Activated CD4-positive, alpha-beta memory T cell treated with anti-CD3 and anti-CD28 coated beads, Interleukin-2, amount 10 ng/mL, durations not matched to agents 7 days and 5 days (primary cell): Measurements from ENCODE around the gene RWDD1. TPM values are rescaled to one million over a fixed set of nuclear protein-coding genes. Genes with fewer than 3 reads are reported as not detected.

ENCODE experiments used
- CTCF ChIA-PET: fragments of 350-600 bp; sonication (Branson Sonifier 250); formaldehyde crosslinking; loops from one replicate; lab custom pipeline; 2021; ENCODE audit warnings: antibody characterized with exemption, inconsistent platforms; lab: Charles Lee
- POLR2A ChIA-PET: fragments of 350-600 bp; sonication (Branson Sonifier 250); formaldehyde crosslinking; loops from one replicate; lab custom pipeline; 2021; ENCODE audit warnings: antibody characterized with exemption; lab: Charles Lee
- DNase-seq: peaks from one replicate; pipeline ENCODE4 v3.0.0-alpha.2; 2020
- H3K27ac Mint-ChIP-seq: one replicate; pipeline ENCODE4 v1.8.0; 2021; ENCODE audit warnings: mild to moderate bottlenecking, mixed read lengths
- H3K27me3 Mint-ChIP-seq: one replicate; pipeline ENCODE4 v1.8.0; 2021; ENCODE audit warnings: mixed read lengths
- H3K36me3 Mint-ChIP-seq: one replicate; pipeline ENCODE4 v1.8.0; 2021; ENCODE audit warnings: low read depth, mixed read lengths
- H3K4me1 Mint-ChIP-seq: one replicate; pipeline ENCODE4 v1.8.0; 2021; ENCODE audit warnings: mixed read lengths
- H3K4me3 Mint-ChIP-seq: one replicate; pipeline ENCODE4 v1.8.0; 2021; ENCODE audit warnings: mild to moderate bottlenecking, mixed read lengths
- H3K9me3 Mint-ChIP-seq: one replicate; pipeline ENCODE4 v1.8.0; 2021; ENCODE audit warnings: mixed read lengths
- total RNA-seq, 2 experiments: library from RNA; stranded (reverse); gene quantifications; one replicate each; pipeline ENCODE4 v1.2.3, GENCODE V29; 2021

Gene RWDD1
- 10 to 100 TPM; 37.8 to 39.5 TPM for total RNA-seq

GRCh38 chr6:116570856-116571682, at the start of gene RWDD1:
RWDD1 (plus strand) TSS chr6:116571504; CDS start chr6:116571583, 79 bp downstream.
- peak; percentile 99 for DNase-seq
- Mint-ChIP-seq H3K27ac (peak within 1 kb of the TSS; percentile 88), H3K4me3 (peak within 1 kb of the TSS; percentile 92), H3K4me1 (peaks cover 44% of the 10 kb centered on the region), H3K36me3 (peaks cover 9% of the 10 kb centered on the region), H3K9me3 (no peaks in the 10 kb centered on the region), H3K27me3 (peaks cover 8% of the 10 kb centered on the region)
- ChIA-PET CTCF (interaction anchor here (0.9 to 2.9 kb wide), 12 partner anchors 8 to 317 kb away, joined by 3 to 21 read pairs (median 6); partner anchors contain the start of genes TSPYL1, TSPYL4 and ZUP1), POLR2A (interaction anchor here (0.6 to 3.5 kb wide), 24 partner anchors 9 to 470 kb away, joined by 3 to 55 read pairs (median 6); partner anchors contain the start of genes DSE, KPNA5, NT5DC1 and TSPYL1)

GRCh38 chr6:116522896-116523295, 48.4 kb upstream of the RWDD1 start:
- H3K4me3 Mint-ChIP-seq = no peak overlapping the region
- H3K9me3 Mint-ChIP-seq = no peaks in the 10 kb centered on the region
- no peaks in the 10 kb centered on the region for H3K36me3 Mint-ChIP-seq
- ChIA-PET POLR2A (no interaction called here), CTCF (interaction anchor here (1.4 kb wide), 1 partner anchor 10 kb away, joined by 3 read pairs; no protein-coding TSS in a partner anchor)
- DNase-seq = no peak
- no peak overlapping the region for H3K27ac Mint-ChIP-seq
- H3K27me3 Mint-ChIP-seq = peaks cover 12% of the 10 kb centered on the region
- no peaks in the 10 kb centered on the region for H3K4me1 Mint-ChIP-seq

GRCh38 chr6:116524236-116524635, 47.1 kb upstream of the RWDD1 start:
- no peaks in the 10 kb centered on the region for H3K4me1 Mint-ChIP-seq
- no peak overlapping the region for H3K4me3 Mint-ChIP-seq
- no peaks in the 10 kb centered on the region for H3K9me3 Mint-ChIP-seq
- no peaks in the 10 kb centered on the region for H3K36me3 Mint-ChIP-seq
- ChIA-PET POLR2A (no interaction called here), CTCF (interaction anchor here (0.9 to 1.5 kb wide), 2 partner anchors 8 to 236 kb away, joined by 3 read pairs; no protein-coding TSS in a partner anchor)
- peaks cover 8% of the 10 kb centered on the region for H3K27me3 Mint-ChIP-seq
- no peak overlapping the region for H3K27ac Mint-ChIP-seq
- DNase-seq = no peak

- Mint-ChIP-seq H3K27me3 (peaks cover 27% of the 10 kb centered on the region), H3K27ac (no peak overlapping the region), H3K4me3 (no peak overlapping the region), H3K36me3 (no peaks in the 10 kb centered on the region), H3K4me1 (no peaks in the 10 kb centered on the region), H3K9me3 (no peaks in the 10 kb centered on the region)
- CTCF ChIA-PET = no interaction called here
- POLR2A ChIA-PET = no interaction called here
- DNase-seq = no peak
These were observed 43.2 kb upstream of the RWDD1 start for GRCh38 chr6:116528133-116528532.

GRCh38 chr6:116528780-116529179, 42.5 kb upstream of the RWDD1 start:
- POLR2A ChIA-PET = no interaction called here
- Mint-ChIP-seq H3K36me3 (no peaks in the 10 kb centered on the region), H3K27ac (no peak overlapping the region), H3K4me3 (no peak overlapping the region), H3K4me1 (no peaks in the 10 kb centered on the region), H3K27me3 (peaks cover 26% of the 10 kb centered on the region), H3K9me3 (no peaks in the 10 kb centered on the region)
- no peak for DNase-seq
- CTCF ChIA-PET = no interaction called here

- peaks cover 26% of the 10 kb centered on the region for H3K27me3 Mint-ChIP-seq
- H3K9me3 Mint-ChIP-seq = no peaks in the 10 kb centered on the region
- ChIA-PET CTCF (no interaction called here), POLR2A (no interaction called here)
- H3K4me3 Mint-ChIP-seq = no peak overlapping the region
- no peak for DNase-seq
- no peaks in the 10 kb centered on the region for H3K4me1 Mint-ChIP-seq
- no peak overlapping the region for H3K27ac Mint-ChIP-seq
- no peaks in the 10 kb centered on the region for H3K36me3 Mint-ChIP-seq
These were observed 41.6 kb upstream of the RWDD1 start for GRCh38 chr6:116529466-116530290.

- POLR2A ChIA-PET = no interaction called here
These were observed 40.9 kb upstream of the RWDD1 start for GRCh38 chr6:116530436-116530835.

GRCh38 chr6:116531675-116532570, 39.4 kb upstream of the RWDD1 start:
- no peak overlapping the region for H3K4me3 Mint-ChIP-seq
- peaks cover 28% of the 10 kb centered on the region for H3K27me3 Mint-ChIP-seq
- CTCF ChIA-PET = interaction anchor here (1.0 to 4.5 kb wide), 7 partner anchors 8 to 314 kb away, joined by 3 to 60 read pairs (median 4); no protein-coding TSS in a partner anchor
- no peaks in the 10 kb centered on the region for H3K9me3 Mint-ChIP-seq
- no peaks in the 10 kb centered on the region for H3K4me1 Mint-ChIP-seq
- DNase-seq = peak; percentile 63
- POLR2A ChIA-PET = no interaction called here
- no peak overlapping the region for H3K27ac Mint-ChIP-seq
- H3K36me3 Mint-ChIP-seq = no peaks in the 10 kb centered on the region

More at GRCh38 chr6:116530436-116530835, 40.9 kb upstream of the RWDD1 start:
- no peak for DNase-seq
- Mint-ChIP-seq H3K27ac (no peak overlapping the region), H3K4me1 (no peaks in the 10 kb centered on the region), H3K36me3 (no peaks in the 10 kb centered on the region), H3K27me3 (peaks cover 28% of the 10 kb centered on the region), H3K4me3 (no peak overlapping the region), H3K9me3 (no peaks in the 10 kb centered on the region)
- CTCF ChIA-PET = interaction anchor here (0.7 to 0.8 kb wide), 2 partner anchors 85 to 242 kb away, joined by 3 read pairs; no protein-coding TSS in a partner anchor

- ChIA-PET POLR2A (interaction anchor here (1.9 kb wide), 1 partner anchor 253 kb away, joined by 8 read pairs; the partner anchor contains the start of gene TSPYL1), CTCF (interaction anchor here (1.0 to 4.5 kb wide), 13 partner anchors 8 to 315 kb away, joined by 3 to 60 read pairs (median 4); no protein-coding TSS in a partner anchor)
- H3K4me3 Mint-ChIP-seq = no peak overlapping the region
- H3K9me3 Mint-ChIP-seq = no peaks in the 10 kb centered on the region
- H3K36me3 Mint-ChIP-seq = no peaks in the 10 kb centered on the region
- DNase-seq = no peak
- peaks cover 24% of the 10 kb centered on the region for H3K27me3 Mint-ChIP-seq
- no peak overlapping the region for H3K27ac Mint-ChIP-seq
- H3K4me1 Mint-ChIP-seq = no peaks in the 10 kb centered on the region
These were observed 37.9 kb upstream of the RWDD1 start for GRCh38 chr6:116533233-116533957.

GRCh38 chr6:116535109-116535508, 36.2 kb upstream of the RWDD1 start:
- Mint-ChIP-seq H3K36me3 (no peaks in the 10 kb centered on the region), H3K27me3 (peaks cover 21% of the 10 kb centered on the region), H3K4me1 (no peaks in the 10 kb centered on the region), H3K27ac (no peak overlapping the region), H3K4me3 (no peak overlapping the region), H3K9me3 (no peaks in the 10 kb centered on the region)
- no peak for DNase-seq
- ChIA-PET CTCF (interaction anchor here (0.8 to 4.5 kb wide), 13 partner anchors 19 to 313 kb away, joined by 3 to 60 read pairs (median 5); partner anchors contain the start of genes CALHM4 and TSPYL1), POLR2A (interaction anchor here (1.9 kb wide), 1 partner anchor 255 kb away, joined by 8 read pairs; the partner anchor contains the start of gene TSPYL1)

- ChIA-PET POLR2A (interaction anchor here (0.7 kb wide), 1 partner anchor 35 kb away, joined by 3 read pairs; the partner anchor contains the start of gene RWDD1), CTCF (interaction anchor here (0.9 to 4.5 kb wide), 7 partner anchors 18 to 267 kb away, joined by 3 to 60 read pairs (median 9); partner anchors contain the start of genes CALHM4 and TSPYL1)
- H3K27me3 Mint-ChIP-seq = peaks cover 25% of the 10 kb centered on the region
- DNase-seq = no peak
- H3K36me3 Mint-ChIP-seq = no peaks in the 10 kb centered on the region
- no peaks in the 10 kb centered on the region for H3K4me1 Mint-ChIP-seq
- H3K4me3 Mint-ChIP-seq = no peak overlapping the region
- H3K9me3 Mint-ChIP-seq = no peaks in the 10 kb centered on the region
- H3K27ac Mint-ChIP-seq = no peak overlapping the region
These were observed 35.1 kb upstream of the RWDD1 start for GRCh38 chr6:116536216-116536621.
